Tibial nerve (tissue), 4 donors: Measurements from ENCODE around the gene DNM3.

ENCODE experiments used
- CTCF ChIP-seq, 5 experiments: fragments of 200-600 bp in 3 of 5; fragments of 450-650 bp in 2 of 5; sonication (generic) in 3 of 5; IDR thresholded peaks; one replicate each; pipeline ENCODE4 v1.5.1; 2016 to 2019; ENCODE audit warnings: antibody characterized with exemption in 5 of 5, mild to moderate bottlenecking in 3 of 5, moderate library complexity in 2 of 5
- EP300 ChIP-seq, 2 donors: sonication (generic); formaldehyde crosslinking; IDR thresholded peaks; one replicate each; pipeline ENCODE4 v1.6.1; 2017; ENCODE audit warnings: antibody characterized with exemption in 2 of 2, mild to moderate bottlenecking in 1 of 2
- POLR2A ChIP-seq, 2 donors: fragments of 450-650 bp; IDR thresholded peaks; one replicate each; pipeline ENCODE4 v1.6.1; 2017; ENCODE audit warnings: antibody characterized with exemption in 2 of 2, mild to moderate bottlenecking in 2 of 2, moderate library complexity in 2 of 2

GRCh38 chr1:172278478-172278877, 437.2 kb downstream of the DNM3 start:
- TF ChIP-seq CTCF (IDR thresholded peaks at IDR 0.05): no peak
- TF ChIP-seq POLR2A (IDR thresholded peaks at IDR 0.05): no peak
- TF ChIP-seq EP300 (IDR thresholded peaks at IDR 0.05): peak in 1 of 2 donors; percentile 22
